Smooth muscle cell (in vitro differentiated cells): Measurements from ENCODE around the gene KDR. TPM values are rescaled to one million over a fixed set of nuclear protein-coding genes. Genes with fewer than 3 reads are reported as not detected.
A peak's percentile ranks its signal among the peaks of the same experiment; 100 is the strongest.

ENCODE experiments used
- DNase-seq: peaks from one replicate; lab custom pipeline; 2025; ENCODE audit not compliant: unreplicated experiment; lab: John Stamatoyannopoulos, UW
- H2AFZ ChIP-seq: fragments of 200-600 bp; sonication (generic); 2 replicates; pipeline ENCODE4 v1.6.0; 2016; ENCODE audit warnings: antibody characterized with exemption, low read depth, mild to moderate bottlenecking
- H3F3A ChIP-seq: fragments of 200-600 bp; sonication (generic); 2 replicates; pipeline ENCODE4 v1.6.0; 2017; ENCODE audit warnings: antibody characterized with exemption, low read depth
- H3K27ac ChIP-seq: fragments of 200-600 bp; sonication (generic); 2 replicates; pipeline ENCODE4 v1.5.1; 2016; ENCODE audit warnings: low read depth, mild to moderate bottlenecking
- H3K27me3 ChIP-seq: fragments of 200-600 bp; sonication (generic); 2 replicates; pipeline ENCODE4 v1.6.1; 2016; ENCODE audit warnings: low read depth, mild to moderate bottlenecking
- H3K36me3 ChIP-seq: fragments of 200-600 bp; sonication (generic); 2 replicates; pipeline ENCODE4 v1.5.1; 2016; ENCODE audit warnings: low read depth
- H3K4me1 ChIP-seq: fragments of 200-600 bp; sonication (generic); 2 replicates; pipeline ENCODE4 v1.5.1; 2016; ENCODE audit warnings: low read depth
- H3K4me2 ChIP-seq: fragments of 200-600 bp; sonication (generic); 2 replicates; pipeline ENCODE4 v1.6.0; 2016; ENCODE audit warnings: mild to moderate bottlenecking
- H3K4me3 ChIP-seq: fragments of 200-600 bp; sonication (generic); 2 replicates; pipeline ENCODE4 v1.5.1; 2016; ENCODE audit warnings: mild to moderate bottlenecking
- H3K79me2 ChIP-seq: fragments of 200-600 bp; sonication (generic); 2 replicates; pipeline ENCODE4 v1.6.0; 2016; ENCODE audit warnings: low read depth, mild to moderate bottlenecking
- H3K9ac ChIP-seq: fragments of 200-600 bp; sonication (generic); 2 replicates; pipeline ENCODE4 v1.6.0; 2016; ENCODE audit warnings: low read depth
- H3K9me3 ChIP-seq: fragments of 200-600 bp; sonication (generic); replicated peaks from 2 replicates; pipeline ENCODE4 v1.5.1; 2016; ENCODE audit warnings: low read depth
- H4K20me1 ChIP-seq: fragments of 200-600 bp; sonication (generic); 2 replicates; pipeline ENCODE4 v1.6.0; 2016; ENCODE audit warnings: low read depth
- CTCF ChIP-seq: fragments of 200-600 bp; sonication (generic); IDR thresholded peaks from 2 replicates; pipeline ENCODE4 v1.5.1; 2017; ENCODE audit warnings: borderline replicate concordance, mild to moderate bottlenecking, antibody characterized with exemption; ENCODE audit not compliant: insufficient read depth, poor library complexity, severe bottlenecking
- WGBS: methylation state at CpG from one replicate; pipeline ENCODE4 v1.1.7; 2016; ENCODE audit warnings: low lambda C conversion rate; 5-methylcytosine and 5-hydroxymethylcytosine counted together
- polyA plus RNA-seq: library from polyadenylated mRNA; unstranded; fragments of >200 nt; fragmentation: Nextera tagmentation; extraction: Ambion mirVana; gene quantifications from 2 replicates; pipeline ENCODE4 v1.2.1, GENCODE V29; 2016
- total RNA-seq: library from RNA; depleted of rRNA; stranded (reverse); fragments of >200 nt; gene quantifications from 2 replicates; pipeline ENCODE4 v1.2.3, GENCODE V29; 2014

KDR gene
- total and polyA plus RNA-seq, 2 experiments from 2014 or later = 27.7 to 56.3 TPM

DNA sequence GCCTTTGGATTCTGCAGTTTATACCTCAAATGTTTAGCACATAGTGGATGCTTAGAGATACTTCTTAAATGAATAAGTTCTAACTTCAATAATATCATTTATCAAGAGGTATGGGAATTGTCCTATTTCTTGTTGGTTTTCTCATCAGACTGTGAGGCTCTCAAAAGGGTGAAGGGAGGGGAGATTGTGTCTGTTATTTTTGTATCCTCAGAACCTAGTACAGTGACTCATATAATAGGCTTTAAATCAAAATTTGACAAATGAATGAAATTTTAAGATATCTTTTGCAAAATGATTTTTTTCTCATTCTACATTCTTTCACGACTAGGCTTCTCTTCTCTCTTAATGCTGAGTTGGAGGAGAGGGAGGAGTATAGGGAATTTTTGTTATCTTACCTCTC, 89.5 kb downstream of the KDR start:
- Histone ChIP-seq H3F3A (no peaks in the 10 kb centered on the region), H3K9ac (no peak overlapping the region)
- no peak for TF ChIP-seq CTCF

GRCh38 chr4:55033296-55033695, 92.1 kb downstream of the KDR start:
- Histone ChIP-seq H3K27ac (peak overlapping the region; percentile 56), H3K4me2 (peak overlapping the region; percentile 2), H3K27me3 (no peaks in the 10 kb centered on the region), H3K4me3 (no peak overlapping the region), H3F3A (no peaks in the 10 kb centered on the region), H3K36me3 (no peaks in the 10 kb centered on the region), H2AFZ (no peak overlapping the region), H3K79me2 (no peaks in the 10 kb centered on the region), H3K9ac (peak overlapping the region; percentile 34), H3K9me3 (no peaks in the 10 kb centered on the region), H4K20me1 (no peaks in the 10 kb centered on the region), H3K4me1 (peaks cover 31% of the 10 kb centered on the region)
- DNase-seq = no peak
- WGBS = 69% methylated on average over 8 of the region's 8 CpGs
- no peak for TF ChIP-seq CTCF

More for the DNA sequence above, 89.5 kb downstream of the KDR start:
- DNase-seq = no peak
- Histone ChIP-seq H3K27me3 (no peaks in the 10 kb centered on the region), H4K20me1 (no peaks in the 10 kb centered on the region), H3K9me3 (no peaks in the 10 kb centered on the region), H3K36me3 (no peaks in the 10 kb centered on the region), H3K79me2 (no peaks in the 10 kb centered on the region), H3K4me1 (peaks cover 17% of the 10 kb centered on the region), H3K4me3 (no peak overlapping the region), H2AFZ (no peak overlapping the region), H3K27ac (no peak overlapping the region), H3K4me2 (no peak overlapping the region)
- WGBS = 80% methylated on average over 1 of the region's 1 CpG

DNA sequence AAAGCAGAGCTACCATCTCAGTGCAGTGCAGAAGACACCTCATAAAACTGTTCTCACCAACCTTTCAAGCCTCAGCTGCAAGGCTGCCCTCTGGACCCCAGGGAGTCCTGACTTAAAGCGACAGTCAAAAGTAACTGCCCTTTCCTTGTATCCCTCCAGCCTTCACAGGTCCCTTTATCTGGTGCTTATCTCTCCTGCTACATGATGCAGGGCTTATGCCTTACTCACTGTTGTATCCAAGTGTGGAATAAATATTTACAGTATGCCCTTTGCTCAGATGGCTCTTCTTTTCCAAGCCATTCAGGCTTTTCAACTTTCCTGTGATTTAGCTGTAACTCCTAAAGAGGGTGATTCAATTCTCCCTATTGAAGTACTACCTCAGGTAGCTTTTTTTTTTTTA, 92.6 kb downstream of the KDR start:
- no peak overlapping the region for H3K4me3 ChIP-seq
- peak overlapping the region; percentile 56 for H3K27ac ChIP-seq
- H3K36me3 ChIP-seq = no peaks in the 10 kb centered on the region
- no peak overlapping the region for H2AFZ ChIP-seq
- H3K79me2 ChIP-seq = no peaks in the 10 kb centered on the region
- H3K4me1 ChIP-seq = peaks cover 35% of the 10 kb centered on the region
- H4K20me1 ChIP-seq = no peaks in the 10 kb centered on the region
- H3F3A ChIP-seq = no peaks in the 10 kb centered on the region
- H3K27me3 ChIP-seq = no peaks in the 10 kb centered on the region
- peak overlapping the region; percentile 34 for H3K9ac ChIP-seq
- TF ChIP-seq CTCF = no peak
- no peaks in the 10 kb centered on the region for H3K9me3 ChIP-seq
- H3K4me2 ChIP-seq = peak overlapping the region; percentile 2
- WGBS = 23% methylated on average over 1 of the region's 1 CpG
- DNase-seq = no peak

- H3K79me2 ChIP-seq = no peaks in the 10 kb centered on the region
- peaks cover 35% of the 10 kb centered on the region for H3K4me1 ChIP-seq
- H3K9me3 ChIP-seq = no peaks in the 10 kb centered on the region
- 83% methylated on average over 5 of the region's 5 CpGs for WGBS
- no peak overlapping the region for H3K4me2 ChIP-seq
- no peaks in the 10 kb centered on the region for H4K20me1 ChIP-seq
- no peak overlapping the region for H3K4me3 ChIP-seq
- H3K27ac ChIP-seq = no peak overlapping the region
- no peak overlapping the region for H2AFZ ChIP-seq
- no peak for DNase-seq
- H3K27me3 ChIP-seq = no peaks in the 10 kb centered on the region
- no peaks in the 10 kb centered on the region for H3F3A ChIP-seq
- TF ChIP-seq CTCF = no peak
- no peak overlapping the region for H3K9ac ChIP-seq
- H3K36me3 ChIP-seq = no peaks in the 10 kb centered on the region
These were observed 93.2 kb downstream of the KDR start for GRCh38 chr4:55032179-55032578.
